HepG2 (cell line): ENCODE data around the gene TUBB4B. TPM values are rescaled to one million over a fixed set of nuclear protein-coding genes. Genes with fewer than 3 reads are reported as not detected.

Experiments used
- ARID5B ChIP-seq: IDR thresholded peaks from 2 replicates; pipeline ENCODE4 v1.4.0; 2020; ENCODE audit warnings: mild to moderate bottlenecking, missing genetic modification reagents
- BCL3 ChIP-seq: sonication (generic); formaldehyde crosslinking; IDR thresholded peaks from 2 replicates; pipeline ENCODE4 v1.5.1; 2020; ENCODE audit warnings: mild to moderate bottlenecking, missing genetic modification reagents, moderate library complexity
- BORCS8-MEF2B ChIP-seq: sonication (generic); formaldehyde crosslinking; IDR thresholded peaks from 2 replicates; pipeline ENCODE4 v1.8.0; 2022; ENCODE audit warnings: mild to moderate bottlenecking, missing genetic modification reagents
- FIP1L1 ChIP-seq: fragments of 200-400 bp; formaldehyde crosslinking; IDR thresholded peaks from 2 replicates; pipeline ENCODE4 v1.6.1; 2018; ENCODE audit warnings: low read depth, mild to moderate bottlenecking, low read length, moderate library complexity, borderline replicate concordance; ENCODE audit not compliant: insufficient read depth
- NFE2L2 ChIP-seq: fragments of 150-350 bp; IDR thresholded peaks from 2 replicates; pipeline ENCODE4 v1.6.1; 2014; ENCODE audit warnings: low read length
- PRMT3 ChIP-seq: sonication (generic); formaldehyde crosslinking; IDR thresholded peaks from 2 replicates; pipeline ENCODE4 v1.8.1; 2022; ENCODE audit warnings: low read depth, mild to moderate bottlenecking, moderate library complexity, missing genetic modification reagents, borderline replicate concordance
- RFXANK ChIP-seq: IDR thresholded peaks from 2 replicates; pipeline ENCODE4 v1.6.1; 2016
- SALL1 ChIP-seq: sonication (generic); formaldehyde crosslinking; IDR thresholded peaks from 2 replicates; pipeline ENCODE4 v1.8.0; 2022; ENCODE audit warnings: mild to moderate bottlenecking, missing genetic modification reagents
- TEAD3 ChIP-seq: optimal IDR thresholded peaks from 2 replicates; pipeline ENCODE3; 2016; ENCODE audit warnings: borderline replicate concordance
- ZMAT5 ChIP-seq: sonication (generic); formaldehyde crosslinking; IDR thresholded peaks from 2 replicates; pipeline ENCODE4 v1.5.0; 2020; ENCODE audit warnings: mild to moderate bottlenecking, low read depth, missing genetic modification reagents, borderline replicate concordance
- ZNF30 ChIP-seq: sonication (generic); formaldehyde crosslinking; IDR thresholded peaks from 2 replicates; pipeline ENCODE4 v1.5.0; 2020; ENCODE audit warnings: mild to moderate bottlenecking, missing genetic modification reagents
- ZNF446 ChIP-seq: sonication (generic); formaldehyde crosslinking; IDR thresholded peaks from 2 replicates; pipeline ENCODE4 v1.5.0; 2020; ENCODE audit warnings: mild to moderate bottlenecking, missing genetic modification reagents
- ZNF468 ChIP-seq: sonication (generic); formaldehyde crosslinking; IDR thresholded peaks from 2 replicates; pipeline ENCODE4 v1.8.0; 2022; ENCODE audit warnings: mild to moderate bottlenecking, moderate library complexity, missing genetic modification reagents
- ZNF605 ChIP-seq: sonication (generic); formaldehyde crosslinking; IDR thresholded peaks from 2 replicates; pipeline ENCODE4 v1.8.0; 2022; ENCODE audit warnings: mild to moderate bottlenecking, missing genetic modification reagents
- ZNF788 ChIP-seq: sonication (generic); formaldehyde crosslinking; IDR thresholded peaks from 2 replicates; pipeline ENCODE4 v1.5.0; 2020; ENCODE audit warnings: mild to moderate bottlenecking, missing genetic modification reagents, borderline replicate concordance
- ZNF839 ChIP-seq: sonication (generic); formaldehyde crosslinking; IDR thresholded peaks from 2 replicates; pipeline ENCODE4 v1.4.0; 2020; ENCODE audit warnings: missing genetic modification reagents, mild to moderate bottlenecking, borderline replicate concordance
- polyA plus RNA-seq, 8 experiments: library from polyadenylated mRNA; depleted of rRNA in 3 of 8; stranded (reverse) in 7 of 8; unstranded in 1 of 8; fragments of >200 nt; fragmentation: Illumina TruSeq in 4 of 8; extraction: Trizol in 4 of 8; gene quantifications; 2 replicates each; pipeline versions ENCODE4 v1.2.1 to v1.2.3, GENCODE V29; 2011 to 2016; ENCODE audit warnings: low read depth in 4 of 8, missing spikeins in 1 of 8, mixed read lengths in 1 of 8; ENCODE audit not compliant: insufficient read depth in 1 of 8
- total RNA-seq, 5 experiments: library from RNA; depleted of rRNA; stranded (reverse); fragments of >200 nt; fragmentation: Illumina TruSeq; extraction: Trizol; gene quantifications; 2 replicates each; pipeline ENCODE4 v1.2.3, GENCODE V29; 2016; ENCODE audit warnings: low read depth in 1 of 5

Gene TUBB4B
- total and polyA plus RNA-seq, 2 of the 13 experiments (the other 11 are each of a cell fraction or from before 2014, with no cell fraction given), result 182 to 412 TPM

- TF ChIP-seq BCL3 (CRISPR knock-in tag) (no peak), TEAD3 (CRISPR knock-in tag) (peak; percentile 52), SALL1 (CRISPR knock-in tag) (no peak), FIP1L1 (no peak), ZNF446 (CRISPR knock-in tag) (peak; percentile 34; the same call in 1 of the 2 replicates), RFXANK (CRISPR knock-in tag) (no peak), NFE2L2 (no peak), ZNF30 (CRISPR knock-in tag) (no peak), ZNF839 (no peak), BORCS8-MEF2B (CRISPR knock-in tag) (no peak), ARID5B (CRISPR knock-in tag) (no peak), PRMT3 (no peak), ZNF468 (CRISPR knock-in tag) (no peak), ZNF605 (CRISPR knock-in tag) (no peak), ZNF788 (CRISPR knock-in tag) (0 out of 2 replicates have a peak, but pooled peaks have one; percentile 0), ZMAT5 (no peak)
These were observed 6.2 kb downstream of the TUBB4B start (continued) for GRCh38 chr9:137247135-137247915.
